SU-DHL-6 (cell line): ENCODE measurements around the gene BCORL1.

Experiments used
- H2AFZ ChIP-seq: fragments of 200-600 bp; sonication (generic); 2 replicates; pipeline ENCODE4 v1.6.1; 2014; ENCODE audit warnings: low read depth, mild to moderate bottlenecking, moderate library complexity, mixed read lengths, antibody characterized with exemption, low read length; ENCODE audit not compliant: severe bottlenecking
- H3F3A ChIP-seq: fragments of 200-600 bp; shearing (Covaris generic); 2 replicates; pipeline ENCODE4 v1.6.0; 2016; ENCODE audit warnings: antibody characterized with exemption, mild to moderate bottlenecking; ENCODE audit not compliant: insufficient read depth
- H3K27ac ChIP-seq: fragments of 200-600 bp; sonication (generic); 2 replicates; pipeline ENCODE4 v1.5.1; 2016; ENCODE audit warnings: low read depth, mild to moderate bottlenecking, low read length, moderate library complexity, mixed read lengths
- H3K27me3 ChIP-seq: fragments of 200-600 bp; sonication (generic), shearing (Covaris generic); 2 replicates; pipeline ENCODE4 v1.6.0; 2014; ENCODE audit warnings: mild to moderate bottlenecking, low read length
- H3K36me3 ChIP-seq: fragments of 200-600 bp; sonication (generic); 2 replicates; pipeline ENCODE4 v1.6.1; 2014; ENCODE audit warnings: mild to moderate bottlenecking, low read length, mixed read lengths
- H3K4me2 ChIP-seq: fragments of 300-600, 200-600 bp; shearing (Covaris generic), sonication (generic); 2 replicates; pipeline ENCODE4 v1.6.0; 2014; ENCODE audit warnings: low read length, low read depth, mild to moderate bottlenecking; ENCODE audit not compliant: poor library complexity, severe bottlenecking
- H3K4me3 ChIP-seq: fragments of 200-600 bp; sonication (generic); 2 replicates; pipeline ENCODE4 v1.5.1; 2014; ENCODE audit warnings: antibody characterized with exemption, low read length, mild to moderate bottlenecking, mixed read lengths; ENCODE audit not compliant: insufficient read depth, poor library complexity, severe bottlenecking
- H3K79me2 ChIP-seq: fragments of 200-600 bp; sonication (generic); 2 replicates; pipeline ENCODE4 v1.6.1; 2014; ENCODE audit warnings: mild to moderate bottlenecking, low read length, moderate library complexity; ENCODE audit not compliant: insufficient read depth
- H3K9ac ChIP-seq: fragments of 200-600 bp; sonication (generic); 2 replicates; pipeline ENCODE4 v1.7.0; 2014; ENCODE audit warnings: mild to moderate bottlenecking, low read length
- H3K9me2 ChIP-seq: fragments of 200-600 bp; sonication (generic); replicated peaks from 2 replicates; pipeline ENCODE4 v1.6.1; 2014; ENCODE audit warnings: low read length; ENCODE audit not compliant: insufficient read depth
- H3K9me3 ChIP-seq: fragments of 200-600 bp; sonication (generic); 2 replicates; pipeline ENCODE4 v1.6.1; 2014; ENCODE audit warnings: low read length, mixed read lengths; ENCODE audit not compliant: insufficient read depth
- H4K20me1 ChIP-seq: fragments of 200-600 bp; sonication (generic); 2 replicates; pipeline ENCODE4 v1.6.1; 2014; ENCODE audit warnings: low read depth, mild to moderate bottlenecking, antibody characterized with exemption, low read length, moderate library complexity, mixed read lengths
- CTCF ChIP-seq: fragments of 200-600 bp; sonication (generic); IDR thresholded peaks from one replicate; pipeline ENCODE4 v1.5.1; 2017; ENCODE audit warnings: antibody characterized with exemption, mild to moderate bottlenecking, low read length, moderate library complexity; ENCODE audit not compliant: insufficient read depth, poor library complexity, severe bottlenecking
- EZH2phosphoT487 ChIP-seq: fragments of 200-600 bp; sonication (generic), shearing (Covaris generic); conservative IDR thresholded peaks from 2 replicates; pipeline ENCODE4 v1.6.1; 2018; ENCODE audit warnings: mild to moderate bottlenecking, antibody characterized with exemption, low read length, moderate library complexity, mixed read lengths

BCORL1 gene

GRCh38 chrX:130080791-130081367, 98.4 kb downstream of the BCORL1 start:
- Histone ChIP-seq H3K27me3 (no peaks in the 10 kb centered on the region), H3K4me3 (no peak overlapping the region), H3F3A (peaks cover 33% of the 10 kb centered on the region), H3K27ac (0 out of 2 replicates have a peak overlapping the region, but pooled peaks have one; percentile 32), H3K9me3 (no peaks in the 10 kb centered on the region), H3K9ac (no peak overlapping the region), H3K36me3 (no peaks in the 10 kb centered on the region), H3K4me2 (no peak overlapping the region), H4K20me1 (no peaks in the 10 kb centered on the region), H3K79me2 (peaks cover 7% of the 10 kb centered on the region; the same call in 1 of the 2 replicates), H2AFZ (no peak overlapping the region), H3K9me2 (no peaks in the 10 kb centered on the region)
- TF ChIP-seq CTCF: no peak
- no peak for TF ChIP-seq EZH2phosphoT487

GRCh38 chrX:130081421-130082045, 99.1 kb downstream of the BCORL1 start:
- H3K4me3 ChIP-seq: no peak overlapping the region
- H3K79me2 ChIP-seq: peaks cover 14% of the 10 kb centered on the region; the same call in 1 of the 2 replicates
- H3K9me2 ChIP-seq: no peaks in the 10 kb centered on the region
- H2AFZ ChIP-seq: no peak overlapping the region
- no peak overlapping the region for H3K4me2 ChIP-seq
- no peaks in the 10 kb centered on the region for H4K20me1 ChIP-seq
- H3K27me3 ChIP-seq: no peaks in the 10 kb centered on the region
- H3K36me3 ChIP-seq: no peaks in the 10 kb centered on the region
- no peaks in the 10 kb centered on the region for H3K9me3 ChIP-seq
- H3F3A ChIP-seq: peaks cover 39% of the 10 kb centered on the region
- TF ChIP-seq EZH2phosphoT487 (no peak), CTCF (no peak)
- H3K9ac ChIP-seq: no peak overlapping the region
- peak overlapping the region; percentile 97 for H3K27ac ChIP-seq

GRCh38 chrX:130082244-130083106, 100.0 kb downstream of the BCORL1 start:
- peak overlapping the region; percentile 37; the same call in 1 of the 2 replicates for H3K9ac ChIP-seq
- TF ChIP-seq EZH2phosphoT487 (no peak), CTCF (no peak)

More at GRCh38 chrX:130082244-130083106, 100.0 kb downstream of the BCORL1 start:
- Histone ChIP-seq H3K9me2 (no peaks in the 10 kb centered on the region), H3F3A (peaks cover 43% of the 10 kb centered on the region), H3K79me2 (peaks cover 15% of the 10 kb centered on the region; the same call in 1 of the 2 replicates), H3K4me3 (no peak overlapping the region), H2AFZ (no peak overlapping the region), H3K27me3 (no peaks in the 10 kb centered on the region), H3K4me2 (peak overlapping the region; percentile 58), H3K9me3 (no peaks in the 10 kb centered on the region), H3K27ac (peak overlapping the region; percentile 97), H3K36me3 (no peaks in the 10 kb centered on the region), H4K20me1 (no peaks in the 10 kb centered on the region)
